Endothelial cell of umbilical vein (primary cell): Measurements from ENCODE around the gene FNIP1. TPM values are rescaled to one million over a fixed set of nuclear protein-coding genes. Genes with fewer than 3 reads are reported as not detected.

Experiments
- BruUV-seq: library from RNA; stranded (reverse); fragments of 400-500 nt; replicated peaks from 2 replicates; lab custom pipeline; 2021; lab: Mats Ljungman, UMichigan
- CTCF ChIA-PET: fragments of 300-600, 350-600 bp; sonication (Branson Sonifier 250); formaldehyde crosslinking; loops from one replicate; lab custom pipeline; 2021; ENCODE audit warnings: antibody characterized with exemption, inconsistent platforms; lab: Charles Lee
- POLR2A ChIA-PET: fragments of 300-600, 350-600 bp; sonication (Branson Sonifier 250); formaldehyde crosslinking; loops from one replicate; lab custom pipeline; 2021; ENCODE audit warnings: antibody characterized with exemption, inconsistent platforms; lab: Charles Lee
- DNase-seq: peaks from one replicate; pipeline ENCODE4 v3.0.0-alpha.2; 2011; ENCODE audit warnings: low read depth, low spot score
- FAIRE-seq: peaks from 2 replicates; lab custom pipeline; 2011; peaks lifted over from hg19 to GRCh38; lab: Jason Lieb, UNC
- H2AFZ ChIP-seq: 2 replicates; pipeline ENCODE4 v1.6.0; 2012; ENCODE audit warnings: low read depth, low read length, control low read depth, inconsistent platforms
- H3K27ac ChIP-seq: 2 replicates; pipeline ENCODE4 v1.5.1; 2011; ENCODE audit warnings: low read depth, mild to moderate bottlenecking, control low read depth, low read length, moderate library complexity; ENCODE audit not compliant: insufficient read depth
- H3K27me3 ChIP-seq, 2 experiments: 2 replicates each; pipeline versions ENCODE4 v1.6.0 to v1.6.1; 2011; ENCODE audit warnings: low read length in 2 of 2, mixed read lengths in 1 of 2; ENCODE audit not compliant: control insufficient read depth in 2 of 2, insufficient read depth in 2 of 2
- H3K36me3 ChIP-seq, 2 experiments: 2 replicates in 1 of 2; 3 replicates in 1 of 2; pipeline ENCODE4 v1.5.1; 2011; ENCODE audit warnings: low read length in 2 of 2, mild to moderate bottlenecking in 1 of 2, moderate library complexity in 1 of 2; ENCODE audit not compliant: control insufficient read depth in 2 of 2, insufficient read depth in 2 of 2; ENCODE audit errors: extremely low read depth in 1 of 2
- H3K4me1 ChIP-seq: 3 replicates; pipeline ENCODE4 v1.5.1; 2011; ENCODE audit warnings: mild to moderate bottlenecking, low read length; ENCODE audit not compliant: control insufficient read depth, insufficient read depth; ENCODE audit errors: extremely low read depth
- H3K4me2 ChIP-seq: 2 replicates; pipeline ENCODE4 v1.6.1; 2011; ENCODE audit warnings: low read length, control low read depth, mixed read lengths; ENCODE audit not compliant: insufficient read depth
- H3K4me3 ChIP-seq, 3 experiments: fragments of 200-600 bp in 1 of 3; sonication (generic), shearing (Covaris generic) in 1 of 3; replicated peaks in 1 of 3; 2 replicates each; pipeline ENCODE4 v1.5.1; 2011 to 2016; ENCODE audit warnings: control low read depth in 3 of 3, low read length in 3 of 3, mild to moderate bottlenecking in 2 of 3, inconsistent platforms in 1 of 3, low read depth in 1 of 3, moderate library complexity in 1 of 3; ENCODE audit not compliant: insufficient read depth in 1 of 3
- H3K79me2 ChIP-seq: 2 replicates; pipeline ENCODE4 v1.6.0; 2012; ENCODE audit warnings: low read length, inconsistent platforms; ENCODE audit not compliant: control insufficient read depth, insufficient read depth
- H3K9ac ChIP-seq: replicated peaks from 2 replicates; pipeline ENCODE3; 2011; ENCODE audit warnings: low read length, control low read depth; ENCODE audit not compliant: insufficient read depth; ENCODE audit errors: extremely low read depth
- H3K9me1 ChIP-seq: replicated peaks from 3 replicates; pipeline ENCODE4 v1.6.0; 2011; ENCODE audit warnings: mild to moderate bottlenecking, low read length; ENCODE audit not compliant: control insufficient read depth, insufficient read depth; ENCODE audit errors: extremely low read depth
- H3K9me3 ChIP-seq: replicated peaks from 2 replicates; pipeline ENCODE4 v1.5.1; 2012; ENCODE audit warnings: low read length, inconsistent platforms; ENCODE audit not compliant: control insufficient read depth, insufficient read depth
- H4K20me1 ChIP-seq: replicated peaks from 2 replicates; pipeline ENCODE3; 2011; ENCODE audit warnings: mild to moderate bottlenecking, low read length; ENCODE audit not compliant: control insufficient read depth, insufficient read depth; ENCODE audit errors: extremely low read depth
- CTCF ChIP-seq, 2 donors: IDR thresholded peaks; 1 replicate in 1 of 2; 2 replicates in 1 of 2; pipeline ENCODE4 v1.5.1; 2011; ENCODE audit warnings: low read length in 2 of 2, mild to moderate bottlenecking in 2 of 2, moderate library complexity in 2 of 2, control low read depth in 1 of 2, inconsistent platforms in 1 of 2, low read depth in 1 of 2; ENCODE audit not compliant: insufficient read depth in 1 of 2; ENCODE audit errors: extremely low read depth in 1 of 2
- EZH2 ChIP-seq: IDR thresholded peaks from 2 replicates; pipeline ENCODE4 v1.6.1; 2012; ENCODE audit warnings: borderline replicate concordance, low read depth, mild to moderate bottlenecking, moderate library complexity, low read length, inconsistent platforms; ENCODE audit not compliant: severe bottlenecking
- FOS ChIP-seq: IDR thresholded peaks from 2 replicates; pipeline ENCODE4 v1.6.1; 2011; ENCODE audit warnings: mild to moderate bottlenecking, low read length, moderate library complexity, borderline replicate concordance; ENCODE audit not compliant: insufficient read depth
- GATA2 ChIP-seq: IDR thresholded peaks from 2 replicates; pipeline ENCODE4 v1.7.0; 2011; ENCODE audit warnings: low read depth, mild to moderate bottlenecking, moderate library complexity, mixed read lengths, low read length; ENCODE audit not compliant: insufficient read length, insufficient read depth
- JUN ChIP-seq: IDR thresholded peaks from 2 replicates; pipeline ENCODE4 v1.6.1; 2011; ENCODE audit warnings: borderline replicate concordance, low read depth; ENCODE audit not compliant: insufficient read length, insufficient read depth
- MAX ChIP-seq: IDR thresholded peaks from 2 replicates; pipeline ENCODE4 v1.6.1; 2011; ENCODE audit not compliant: insufficient read depth, insufficient read length
- MYC ChIP-seq: IDR thresholded peaks from one replicate; pipeline ENCODE4 v1.6.1; 2011; ENCODE audit warnings: mild to moderate bottlenecking, low read depth, low read length
- POLR2A ChIP-seq: IDR thresholded peaks from 2 replicates; pipeline ENCODE4 v1.6.1; 2012; ENCODE audit warnings: low read depth, mild to moderate bottlenecking, control low read depth, low read length
- dilution Hi-C: fragments of 300-500 bp; cut with MboI; formaldehyde crosslinking; loops from one replicate; pipeline ENCODE4 v1.15.0; 2019; ENCODE audit warnings: low sequenced_read_pairs; ENCODE audit not compliant: extremely low pct_ligation_motif_present
- intact Hi-C: fragments of 100-400 bp; cut with micrococcal nuclease; formaldehyde crosslinking; loops from one replicate; pipeline ENCODE4 v1.10.0; 2022
- polyA plus RNA-seq, 4 experiments: library from polyadenylated mRNA; depleted of rRNA in 3 of 4; stranded (reverse) in 3 of 4; unstranded in 1 of 4; fragments of >200 nt; gene quantifications; 2 replicates each; pipeline versions ENCODE4 v1.2.1 to v1.2.3, GENCODE V29; 2011 to 2012; ENCODE audit warnings: missing spikeins in 1 of 4
- total RNA-seq: library from RNA; stranded (reverse); gene quantifications from 2 replicates; pipeline ENCODE4 v1.2.3, GENCODE V29; 2021

FNIP1 gene
- total and polyA plus RNA-seq, 2 donors (not counting 3 experiments of a cell fraction or from before 2014, with no cell fraction given), result 5.9 to 27.3 TPM

- no peak overlapping the region for H3K9ac ChIP-seq
- FAIRE-seq (no peak), DNase-seq (no peak)
- H3K27ac ChIP-seq, result no peak overlapping the region
- dilution Hi-C loops, result no loop called here
- ChIA-PET POLR2A (no interaction called here), CTCF (no interaction called here)
- peak overlapping the region; percentile 94 for H3K4me2 ChIP-seq
- no peaks in the 10 kb centered on the region for H3K36me3 ChIP-seq
- H4K20me1 ChIP-seq, result peaks cover 16% of the 10 kb centered on the region
- H3K4me1 ChIP-seq, result peaks cover 16% of the 10 kb centered on the region
- H3K4me3 ChIP-seq, result no peak overlapping the region
- no peak overlapping the region for H2AFZ ChIP-seq
- H3K9me3 ChIP-seq, result no peaks in the 10 kb centered on the region
- H3K27me3 ChIP-seq, result no peaks in the 10 kb centered on the region
- intact Hi-C loops, result no loop called here
- BruUV-seq, result no TSS peak
- H3K9me1 ChIP-seq, result peaks cover 2% of the 10 kb centered on the region
- TF ChIP-seq EZH2 (no peak), POLR2A (peak; percentile 22)
- H3K79me2 ChIP-seq, result peaks cover 71% of the 10 kb centered on the region
Measured at GRCh38 chr5:131794586-131794985, 2.2 kb downstream of the FNIP1 start.

GRCh38 chr5:131792896-131793295, 3.9 kb downstream of the FNIP1 start:
- H3K9ac ChIP-seq, result no peak overlapping the region
- dilution Hi-C loops, result no loop called here
- no peaks in the 10 kb centered on the region for H3K9me3 ChIP-seq

More at GRCh38 chr5:131792896-131793295, 3.9 kb downstream of the FNIP1 start:
- H3K9me1 ChIP-seq, result peaks cover 2% of the 10 kb centered on the region
- no peak overlapping the region for H3K27ac ChIP-seq
- peaks cover 87% of the 10 kb centered on the region for H3K79me2 ChIP-seq
- intact Hi-C loops, result no loop called here
- H3K27me3 ChIP-seq, result no peaks in the 10 kb centered on the region
- TF ChIP-seq EZH2 (no peak), JUN (no peak), FOS (no peak), MAX (no peak), MYC (no peak), CTCF (IDR thresholded peaks at IDR 0.05; ENCODE audit: extremely low read depth in 1 of 2, insufficient read depth in 1 of 2, low read depth in 1 of 2, low read length in 2 of 2) (no peak), GATA2 (no peak), POLR2A (no peak)
- no peaks in the 10 kb centered on the region for H3K36me3 ChIP-seq
- BruUV-seq, result no TSS peak
- H4K20me1 ChIP-seq, result peaks cover 16% of the 10 kb centered on the region
- FAIRE-seq, result no peak
- CTCF ChIA-PET, result interaction anchor here (1.2 kb wide), 1 partner anchor 370 kb away, joined by 3 read pairs; no protein-coding TSS in a partner anchor
- no peak overlapping the region for H2AFZ ChIP-seq
- H3K4me1 ChIP-seq, result peaks cover 16% of the 10 kb centered on the region
- H3K4me2 ChIP-seq, result no peak overlapping the region
- POLR2A ChIA-PET, result no interaction called here
- no peak overlapping the region for H3K4me3 ChIP-seq
- no peak for DNase-seq
